ENCODE results near the gene GNG2.

Gene GNG2

GRCh38 chr14:51996148-51996746, 135.8 kb downstream of the GNG2 start:
- no peak for DNase-seq (ENCODE audit: low spot score)

DNA sequence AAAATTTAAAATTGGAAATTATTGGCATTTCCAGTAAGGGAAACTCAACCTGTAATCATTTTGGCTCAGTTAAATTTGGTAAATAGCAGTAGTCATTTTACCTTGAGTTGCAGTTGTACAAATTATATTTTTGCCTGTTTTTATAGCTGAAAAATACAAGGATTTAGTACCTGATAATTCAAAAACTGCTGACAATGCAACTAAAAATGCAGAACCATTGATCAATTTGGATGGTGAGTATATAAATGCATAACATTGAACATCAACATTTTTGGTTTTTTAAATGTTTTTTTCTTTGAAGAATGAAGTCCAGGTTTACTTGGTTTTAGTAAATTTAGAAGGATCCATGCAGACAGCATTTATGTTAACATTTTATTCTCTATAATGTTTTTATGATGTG, 137.9 kb downstream of the GNG2 start:
- DNase-seq (ENCODE audit: low spot score), result no peak

DNA sequence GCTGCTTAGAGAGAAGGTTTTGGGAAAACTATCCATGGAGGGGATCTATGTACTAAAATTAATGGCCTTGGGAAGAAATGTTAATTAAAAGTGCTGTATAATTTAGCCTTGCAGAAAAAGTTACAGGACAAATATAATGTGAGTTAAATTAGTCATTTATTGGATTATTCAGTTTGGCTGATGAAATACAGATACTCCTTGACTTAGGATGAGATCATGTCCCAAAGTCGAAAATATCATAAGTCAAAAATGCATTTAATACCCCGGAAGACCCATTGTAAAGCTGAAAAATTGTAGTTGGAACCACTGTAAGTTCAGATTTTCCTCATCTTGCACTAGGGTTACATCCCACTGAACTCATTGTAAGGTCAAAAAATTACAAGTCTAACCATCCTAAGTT, 138.7 kb downstream of the GNG2 start:
- DNase-seq (ENCODE audit: low spot score), result no peak

- no peak for DNase-seq (ENCODE audit: low spot score)
These were observed 139.7 kb downstream of the GNG2 start for GRCh38 chr14:52000019-52000582.

DNA sequence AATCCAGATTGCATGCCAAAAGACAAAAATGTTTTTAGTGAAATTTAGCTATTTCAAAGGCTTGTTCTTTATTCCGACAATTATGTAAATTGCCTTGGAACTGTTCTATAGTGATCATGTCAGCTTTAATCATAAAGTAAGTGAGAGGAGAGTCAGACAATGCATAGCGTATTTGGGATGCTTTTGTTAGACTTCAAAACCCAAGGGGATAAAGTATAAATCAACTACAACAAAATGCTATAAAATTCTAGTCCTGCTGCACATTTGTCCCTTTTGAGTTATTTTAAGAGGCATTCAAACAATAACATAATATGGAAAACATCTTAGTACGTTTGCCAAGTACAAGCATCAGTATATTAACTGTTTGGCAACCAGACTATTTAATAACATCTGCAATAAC, 140.3 kb downstream of the GNG2 start:
- DNase-seq (ENCODE audit: low spot score), result no peak

- DNase-seq (ENCODE audit: low spot score), result no peak
These were observed 142.1 kb downstream of the GNG2 start for GRCh38 chr14:52002542-52002941.

GRCh38 chr14:52003324-52003723, 142.9 kb downstream of the GNG2 start:
- no peak for DNase-seq (ENCODE audit: low spot score)

DNA sequence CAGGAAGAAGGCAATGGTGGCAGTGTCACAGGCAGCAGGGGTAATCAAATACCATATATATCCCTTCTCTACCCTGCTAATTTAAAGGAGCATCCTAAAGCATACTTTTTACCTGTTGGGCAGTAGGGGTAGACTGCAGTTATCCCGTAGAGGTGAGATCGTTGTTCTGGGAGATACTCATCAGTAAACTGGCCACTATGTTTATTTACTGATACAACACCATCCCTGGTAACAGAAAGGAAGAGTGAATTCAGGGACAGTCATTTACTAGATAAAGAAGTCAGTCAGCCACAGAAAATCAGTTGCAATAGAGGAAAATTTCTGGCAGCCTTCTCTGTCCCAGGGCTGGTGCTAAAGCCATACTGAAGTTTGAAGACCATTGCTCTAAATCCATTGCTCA, 145.2 kb downstream of the GNG2 start:
- DNase-seq (ENCODE audit: low spot score), result no peak

GRCh38 chr14:52006361-52006760, 145.9 kb downstream of the GNG2 start:
- no peak for DNase-seq (ENCODE audit: low spot score)

- no peak for DNase-seq (ENCODE audit: low spot score)
These were observed 146.8 kb downstream of the GNG2 start for GRCh38 chr14:52007211-52007610.

- no peak for DNase-seq (ENCODE audit: low spot score)
These were observed 147.2 kb downstream of the GNG2 start for GRCh38 chr14:52007637-52008036.

DNA sequence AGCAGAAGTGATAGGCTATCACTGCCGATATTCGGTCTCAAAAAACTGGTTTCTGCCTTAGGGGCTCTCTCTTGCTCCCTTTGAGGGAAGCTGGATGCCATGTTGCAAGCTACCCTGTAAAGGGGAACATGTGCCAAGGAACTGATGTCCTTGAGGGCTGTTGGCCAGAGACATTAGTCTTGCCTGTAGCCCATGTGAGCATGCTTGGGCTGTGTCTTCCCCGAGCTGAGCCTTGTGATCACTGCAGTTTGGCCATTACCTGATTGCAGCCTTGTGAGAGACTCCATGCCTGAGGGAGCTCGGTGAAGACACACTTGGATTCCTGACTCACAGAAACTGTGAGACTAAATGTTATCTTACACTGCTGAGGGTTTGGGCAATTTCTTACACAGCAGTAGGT, 147.7 kb downstream of the GNG2 start:
- DNase-seq (ENCODE audit: low spot score), result no peak

GRCh38 chr14:52010173-52010693, 149.8 kb downstream of the GNG2 start:
- no peak for DNase-seq (ENCODE audit: low spot score)

GRCh38 chr14:52011523-52011922, 151.1 kb downstream of the GNG2 start:
- no peak for DNase-seq (ENCODE audit: low spot score)

- DNase-seq (ENCODE audit: low spot score), result no peak
These were observed 152.2 kb downstream of the GNG2 start for GRCh38 chr14:52012635-52013034.

- no peak for DNase-seq (ENCODE audit: low spot score)
These were observed 153.7 kb downstream of the GNG2 start for GRCh38 chr14:52013984-52014600.

DNA sequence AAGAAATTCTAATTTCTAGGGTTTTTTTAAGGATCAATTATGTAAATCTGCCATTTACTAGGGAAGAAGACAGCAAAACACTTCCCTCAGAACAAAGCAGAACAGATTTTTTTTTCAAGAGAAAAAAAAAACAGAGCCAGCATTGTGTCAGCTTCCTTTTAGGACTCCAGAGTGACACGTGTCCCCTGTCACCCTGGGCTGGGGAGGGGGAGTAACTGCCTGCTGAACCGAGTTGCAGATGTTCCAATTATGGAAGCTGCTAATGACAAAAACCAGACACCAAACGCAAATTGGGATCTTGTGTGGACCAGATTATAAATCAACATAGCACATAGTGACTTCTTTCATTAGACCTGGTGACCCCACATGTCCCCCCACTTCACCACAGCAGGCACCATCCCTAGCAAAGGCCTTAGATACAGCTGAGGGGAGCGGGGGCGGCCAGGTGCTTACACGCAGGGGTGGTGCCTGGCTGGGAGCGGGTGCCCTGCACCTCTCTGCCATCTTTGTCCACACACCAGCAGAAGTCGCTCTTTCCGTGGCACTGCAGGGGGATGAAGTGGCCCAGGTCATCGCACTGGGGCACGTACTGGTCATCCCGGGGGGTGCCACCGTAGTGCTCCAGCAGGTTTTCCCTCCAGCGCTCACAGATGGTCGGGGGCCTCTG, 154.3 kb downstream of the GNG2 start:
- DNase-seq (ENCODE audit: low spot score), result no peak

DNA sequence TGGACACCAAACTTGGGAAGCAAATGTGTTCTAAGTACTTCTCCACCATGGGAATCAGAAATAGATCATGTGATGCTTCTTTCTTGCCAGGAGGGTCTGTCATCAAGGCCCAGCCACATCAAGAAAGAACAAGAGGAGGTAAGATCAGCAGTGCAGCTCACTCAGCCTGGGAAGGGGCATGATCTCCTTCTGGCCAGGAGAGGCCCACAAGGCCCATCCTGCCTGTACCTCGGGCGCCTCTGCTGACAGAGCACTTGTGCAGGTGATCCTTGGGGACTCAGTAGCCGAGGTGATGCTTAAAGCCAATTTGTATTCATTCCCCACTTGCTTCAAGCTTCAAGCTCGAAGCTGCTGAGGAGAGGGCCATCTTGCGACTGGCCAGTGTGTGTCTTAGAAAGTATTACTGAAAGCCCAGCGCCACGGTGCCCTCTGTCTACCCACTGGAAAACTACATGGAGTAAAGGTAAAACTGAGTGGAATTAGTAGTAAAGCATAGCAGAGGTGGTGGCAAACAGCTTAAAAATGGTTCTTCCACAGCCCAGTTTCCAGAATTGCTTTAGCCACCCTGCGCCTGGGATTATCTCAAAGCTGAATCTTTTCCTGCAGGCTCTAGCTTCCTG, 155.1 kb downstream of the GNG2 start:
- no peak for DNase-seq (ENCODE audit: low spot score)

- DNase-seq (ENCODE audit: low spot score), result no peak
These were observed 157.8 kb downstream of the GNG2 start for GRCh38 chr14:52018252-52018651.

- no peak for DNase-seq (ENCODE audit: low spot score)
These were observed 158.6 kb downstream of the GNG2 start for GRCh38 chr14:52018970-52019369.

All from AG08395 (cell line).